ENCODE data around the gene DNAAF5.

The DNAAF5 gene

DNA sequence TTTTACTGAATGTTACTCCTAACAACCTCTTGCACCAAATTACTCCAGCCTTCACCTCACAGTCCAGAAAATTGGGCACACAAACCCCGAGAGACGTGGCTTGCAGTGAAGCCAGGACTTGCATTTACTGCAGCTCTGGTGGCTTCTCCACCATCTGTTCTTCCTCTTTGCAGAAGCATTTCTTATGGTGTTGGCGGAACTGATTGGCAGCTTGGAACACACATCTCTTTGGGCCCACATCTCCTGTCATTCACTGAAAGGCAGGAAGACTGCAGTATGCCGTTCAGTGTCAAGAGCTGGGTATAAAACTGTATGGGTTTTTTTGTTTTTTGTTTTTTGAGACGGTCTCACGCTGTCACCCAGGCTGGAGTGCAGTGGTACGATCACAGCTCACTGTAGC is 38.9 kb downstream of the DNAAF5 start:
- Histone ChIP-seq H4K8ac (ENCODE audit: low read length) (no peak overlapping the region), H3K9ac (ENCODE audit: low read length) (no peak overlapping the region), H3K27me3 (ENCODE audit: control insufficient read depth in 1 of 2, insufficient read depth in 1 of 2, low read length in 2 of 2) (no peaks in the 10 kb centered on the region), H4K91ac (ENCODE audit: low read length) (no peak overlapping the region), H3K79me1 (replicated peaks; ENCODE audit: low read length, poor library complexity, severe bottlenecking) (peaks cover 17% of the 10 kb centered on the region), H2BK5ac (ENCODE audit: low read depth, low read length, poor library complexity, severe bottlenecking) (no peak overlapping the region), H3K14ac (ENCODE audit: low read length in 2 of 2) (no peak overlapping the region), H2BK120ac (ENCODE audit: low read depth, low read length) (no peak overlapping the region), H2AFZ (ENCODE audit: low read depth, low read length) (no peak overlapping the region), H3K4me2 (ENCODE audit: low read length, poor library complexity, severe bottlenecking) (no peak overlapping the region), H3K4ac (ENCODE audit: low read depth in 1 of 2, low read length in 2 of 2) (no peak overlapping the region), H3K36me3 (ENCODE audit: control insufficient read depth in 1 of 2, insufficient read depth in 2 of 2, low read depth in 1 of 2, low read length in 2 of 2) (peaks cover 47 to 71% of the 10 kb centered on the region in 2 experiments), H3K4me3 (ENCODE audit: insufficient read depth in 1 of 2, low read depth in 1 of 2, low read length in 2 of 2) (no peak overlapping the region), H2BK15ac (ENCODE audit: low read depth, poor library complexity, severe bottlenecking) (no peak overlapping the region), H2AK5ac (ENCODE audit: low read length, severe bottlenecking) (no peak overlapping the region), H3K18ac (ENCODE audit: low read depth in 1 of 2, low read length in 2 of 2) (no peak overlapping the region), H3K4me1 (ENCODE audit: control insufficient read depth, insufficient read depth, low read depth, low read length) (peaks cover 32% of the 10 kb centered on the region), H3K27ac (ENCODE audit: low read length, poor library complexity, severe bottlenecking) (no peak overlapping the region), H2BK12ac (ENCODE audit: low read length in 2 of 2) (no peak overlapping the region), H3K9me3 (ENCODE audit: control insufficient read depth, low read length) (no peaks in the 10 kb centered on the region), H3K23ac (ENCODE audit: low read length in 2 of 2) (no peak overlapping the region)
- DNase-seq = no peak
- whole genome bisulfite sequencing = 97% methylated on average over 6 of the region's 7 CpGs

DNA sequence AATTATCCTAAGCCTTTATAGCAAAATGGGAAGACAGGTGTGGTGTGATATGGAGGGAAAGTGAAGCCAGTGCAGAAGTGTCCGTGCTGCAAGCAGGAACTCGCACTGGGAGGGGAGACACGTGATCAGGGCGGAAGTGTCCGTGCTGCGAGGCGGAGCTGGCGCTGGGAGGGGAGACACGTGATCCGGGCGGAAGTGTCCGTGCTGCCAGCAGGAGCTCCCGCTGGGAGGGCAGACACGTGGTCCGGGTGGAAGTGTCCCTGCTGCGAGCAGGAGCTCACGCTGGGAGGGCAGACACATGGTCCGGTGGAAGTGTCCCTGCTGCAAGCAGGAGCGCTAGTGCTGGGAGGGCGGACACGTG is 41.1 kb downstream of the DNAAF5 start:
- Histone ChIP-seq H2BK15ac (ENCODE audit: low read depth, poor library complexity, severe bottlenecking) (no peak overlapping the region), H2BK120ac (ENCODE audit: low read depth, low read length) (no peak overlapping the region), H3K18ac (ENCODE audit: low read depth in 1 of 2, low read length in 2 of 2) (no peak overlapping the region), H3K79me1 (replicated peaks; ENCODE audit: low read length, poor library complexity, severe bottlenecking) (peaks cover 9% of the 10 kb centered on the region), H2BK5ac (ENCODE audit: low read depth, low read length, poor library complexity, severe bottlenecking) (no peak overlapping the region), H2AK5ac (ENCODE audit: low read length, severe bottlenecking) (no peak overlapping the region), H3K4ac (ENCODE audit: low read depth in 1 of 2, low read length in 2 of 2) (no peak overlapping the region), H3K4me3 (ENCODE audit: insufficient read depth in 1 of 2, low read depth in 1 of 2, low read length in 2 of 2) (peak overlapping the region in 1 of 2 experiments; percentile 28), H3K4me1 (ENCODE audit: control insufficient read depth, insufficient read depth, low read depth, low read length) (peaks cover 43% of the 10 kb centered on the region), H4K91ac (ENCODE audit: low read length) (no peak overlapping the region), H3K27me3 (ENCODE audit: control insufficient read depth in 1 of 2, insufficient read depth in 1 of 2, low read length in 2 of 2) (no peaks in the 10 kb centered on the region), H3K4me2 (ENCODE audit: low read length, poor library complexity, severe bottlenecking) (no peak overlapping the region), H3K9me3 (ENCODE audit: control insufficient read depth, low read length) (no peaks in the 10 kb centered on the region), H3K36me3 (ENCODE audit: control insufficient read depth in 1 of 2, insufficient read depth in 2 of 2, low read depth in 1 of 2, low read length in 2 of 2) (peaks cover 39 to 63% of the 10 kb centered on the region in 2 experiments), H4K8ac (ENCODE audit: low read length) (no peak overlapping the region), H3K9ac (ENCODE audit: low read length) (no peak overlapping the region), H2BK12ac (ENCODE audit: low read length in 2 of 2) (no peak overlapping the region), H3K27ac (ENCODE audit: low read length, poor library complexity, severe bottlenecking) (peak overlapping the region; percentile 34), H2AFZ (ENCODE audit: low read depth, low read length) (no peak overlapping the region), H3K23ac (ENCODE audit: low read length in 2 of 2) (no peak overlapping the region), H3K14ac (ENCODE audit: low read length in 2 of 2) (no peak overlapping the region)
- no peak for DNase-seq
- 97% methylated on average over 20 of the region's 21 CpGs for WGBS

DNA sequence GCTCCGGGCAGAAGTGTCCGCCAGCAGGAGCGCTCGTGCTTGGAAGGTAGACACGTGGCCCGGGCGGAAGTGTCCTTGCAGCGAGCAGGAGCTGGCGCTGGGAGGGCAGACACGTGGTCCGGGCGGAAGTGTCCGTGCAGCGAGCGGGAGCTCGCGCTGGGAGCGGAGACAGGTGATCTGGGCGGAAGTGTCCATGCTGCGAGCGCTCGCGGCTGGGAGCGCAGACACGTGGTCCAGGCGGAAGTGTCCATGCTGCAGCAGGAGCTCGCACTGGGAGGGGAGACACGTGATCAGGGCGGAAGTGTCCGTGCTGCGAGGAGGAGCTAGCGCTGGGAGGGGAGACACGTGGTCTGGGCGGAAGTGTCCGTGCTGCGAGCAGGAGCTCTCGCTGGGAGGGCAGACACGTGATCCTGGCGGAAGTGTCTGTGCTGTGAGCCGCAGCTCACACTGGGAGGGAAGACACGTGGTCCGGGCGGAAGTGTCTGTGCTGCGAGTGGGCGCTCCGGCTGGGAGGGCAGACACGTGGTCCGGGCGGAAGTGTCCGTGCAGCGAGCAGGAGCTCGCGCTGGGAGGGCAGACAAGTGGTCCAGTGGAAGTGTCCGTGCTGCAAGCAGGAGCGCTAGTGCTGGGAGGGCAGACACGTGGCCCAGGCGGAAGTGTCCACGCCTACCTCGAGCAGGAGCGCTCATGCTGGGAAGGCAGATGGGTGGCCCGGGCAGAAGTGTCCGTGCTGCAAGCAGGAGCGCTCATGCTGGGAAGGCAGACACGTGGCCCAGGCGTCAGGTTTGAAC is 41.6 kb downstream of the DNAAF5 start:
- H2AK5ac ChIP-seq (ENCODE audit: low read length, severe bottlenecking) = peak overlapping the region; percentile 53
- no peak overlapping the region for H2BK15ac ChIP-seq (ENCODE audit: low read depth, poor library complexity, severe bottlenecking)
- peak overlapping the region in 1 of 2 experiments; percentile 69 for H3K4me3 ChIP-seq (ENCODE audit: insufficient read depth in 1 of 2, low read depth in 1 of 2, low read length in 2 of 2)
- H3K9me3 ChIP-seq (ENCODE audit: control insufficient read depth, low read length) = no peaks in the 10 kb centered on the region
- H3K14ac ChIP-seq (ENCODE audit: low read length in 2 of 2) = no peak overlapping the region
- peaks cover 47% of the 10 kb centered on the region for H3K4me1 ChIP-seq (ENCODE audit: control insufficient read depth, insufficient read depth, low read depth, low read length)
- H2BK120ac ChIP-seq (ENCODE audit: low read depth, low read length) = no peak overlapping the region
- WGBS = 95% methylated on average over 65 of the region's 65 CpGs
- peaks cover 12% of the 10 kb centered on the region for H3K79me1 ChIP-seq (replicated peaks; ENCODE audit: low read length, poor library complexity, severe bottlenecking)
- no peaks in the 10 kb centered on the region for H3K27me3 ChIP-seq (ENCODE audit: control insufficient read depth in 1 of 2, insufficient read depth in 1 of 2, low read length in 2 of 2)
- no peak overlapping the region for H4K91ac ChIP-seq (ENCODE audit: low read length)
- peak overlapping the region; percentile 34 for H3K27ac ChIP-seq (ENCODE audit: low read length, poor library complexity, severe bottlenecking)
- H3K23ac ChIP-seq (ENCODE audit: low read length in 2 of 2) = no peak overlapping the region
- no peak overlapping the region for H3K4ac ChIP-seq (ENCODE audit: low read depth in 1 of 2, low read length in 2 of 2)
- H2AFZ ChIP-seq (ENCODE audit: low read depth, low read length) = no peak overlapping the region
- no peak for DNase-seq
- H3K18ac ChIP-seq (ENCODE audit: low read depth in 1 of 2, low read length in 2 of 2) = no peak overlapping the region
- H3K36me3 ChIP-seq (ENCODE audit: control insufficient read depth in 1 of 2, insufficient read depth in 2 of 2, low read depth in 1 of 2, low read length in 2 of 2) = peaks cover 38 to 62% of the 10 kb centered on the region in 2 experiments
- no peak overlapping the region for H2BK12ac ChIP-seq (ENCODE audit: low read length in 2 of 2)
- H3K9ac ChIP-seq (ENCODE audit: low read length) = peak overlapping the region; percentile 71
- no peak overlapping the region for H2BK5ac ChIP-seq (ENCODE audit: low read depth, low read length, poor library complexity, severe bottlenecking)
- no peak overlapping the region for H3K4me2 ChIP-seq (ENCODE audit: low read length, poor library complexity, severe bottlenecking)
- no peak overlapping the region for H4K8ac ChIP-seq (ENCODE audit: low read length)

DNA sequence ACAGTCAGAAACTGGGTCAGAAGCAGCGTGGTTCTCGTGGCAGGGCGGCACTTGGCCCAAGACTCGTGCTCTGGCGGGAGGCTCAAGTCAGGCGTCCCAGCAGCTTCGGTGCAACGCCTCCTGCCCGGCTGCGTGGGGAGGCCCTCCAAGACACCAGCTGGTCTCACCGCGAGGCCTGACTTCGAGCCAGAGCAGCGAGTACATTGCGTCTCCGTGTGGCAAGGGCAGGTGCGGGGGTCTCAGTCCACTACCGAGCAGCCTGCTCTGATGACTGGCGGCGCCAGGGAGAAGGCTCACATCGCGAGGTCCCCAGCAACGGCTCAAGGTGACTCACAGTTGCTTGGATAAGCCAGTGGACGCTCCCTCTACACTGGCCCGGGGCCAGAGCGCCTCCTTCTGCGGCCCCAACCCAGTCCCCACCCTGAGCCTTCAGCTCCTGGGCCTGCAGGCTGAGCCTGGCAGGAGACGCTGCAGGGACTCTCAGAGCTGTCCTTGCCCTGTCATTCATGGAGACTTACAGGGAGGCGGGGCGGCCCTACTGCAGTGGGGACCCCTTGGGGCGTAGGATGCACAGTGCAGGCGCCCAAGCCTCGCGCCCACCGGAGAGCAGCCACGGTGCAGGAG is 42.5 kb downstream of the DNAAF5 start:
- peak overlapping the region; percentile 66 for H2AK5ac ChIP-seq (ENCODE audit: low read length, severe bottlenecking)
- no peak overlapping the region for H4K8ac ChIP-seq (ENCODE audit: low read length)
- H3K4me3 ChIP-seq (ENCODE audit: insufficient read depth in 1 of 2, low read depth in 1 of 2, low read length in 2 of 2) = peak overlapping the region in 1 of 2 experiments; percentile 69
- peaks cover 21% of the 10 kb centered on the region for H3K79me1 ChIP-seq (replicated peaks; ENCODE audit: low read length, poor library complexity, severe bottlenecking)
- H3K4me1 ChIP-seq (ENCODE audit: control insufficient read depth, insufficient read depth, low read depth, low read length) = peaks cover 55% of the 10 kb centered on the region
- no peak overlapping the region for H2BK5ac ChIP-seq (ENCODE audit: low read depth, low read length, poor library complexity, severe bottlenecking)
- no peak overlapping the region for H2BK12ac ChIP-seq (ENCODE audit: low read length in 2 of 2)
- DNase-seq = no peak
- H3K14ac ChIP-seq (ENCODE audit: low read length in 2 of 2) = no peak overlapping the region
- H3K18ac ChIP-seq (ENCODE audit: low read depth in 1 of 2, low read length in 2 of 2) = no peak overlapping the region
- H3K4me2 ChIP-seq (ENCODE audit: low read length, poor library complexity, severe bottlenecking) = no peak overlapping the region
- no peak overlapping the region for H2BK120ac ChIP-seq (ENCODE audit: low read depth, low read length)
- no peak overlapping the region for H4K91ac ChIP-seq (ENCODE audit: low read length)
- no peak overlapping the region for H3K4ac ChIP-seq (ENCODE audit: low read depth in 1 of 2, low read length in 2 of 2)
- peak overlapping the region; percentile 71 for H3K9ac ChIP-seq (ENCODE audit: low read length)
- no peak overlapping the region for H2AFZ ChIP-seq (ENCODE audit: low read depth, low read length)
- 95% methylated on average over 36 of the region's 36 CpGs for WGBS
- no peak overlapping the region for H3K27ac ChIP-seq (ENCODE audit: low read length, poor library complexity, severe bottlenecking)
- H3K27me3 ChIP-seq (ENCODE audit: control insufficient read depth in 1 of 2, insufficient read depth in 1 of 2, low read length in 2 of 2) = no peaks in the 10 kb centered on the region
- no peak overlapping the region for H2BK15ac ChIP-seq (ENCODE audit: low read depth, poor library complexity, severe bottlenecking)
- no peaks in the 10 kb centered on the region for H3K9me3 ChIP-seq (ENCODE audit: control insufficient read depth, low read length)
- H3K23ac ChIP-seq (ENCODE audit: low read length in 2 of 2) = no peak overlapping the region
- H3K36me3 ChIP-seq (ENCODE audit: control insufficient read depth in 1 of 2, insufficient read depth in 2 of 2, low read depth in 1 of 2, low read length in 2 of 2) = peaks cover 38 to 62% of the 10 kb centered on the region in 2 experiments

All from mesenchymal stem cell (in vitro differentiated cells and primary cell).